OCI-LY1 (cell line): Measurements from ENCODE around the gene BMPR1B.
A peak's percentile ranks its signal among the peaks of the same experiment; 100 is the strongest.

Experiments used
- H2AFZ ChIP-seq: fragments of 200-600 bp; sonication (generic), shearing (Covaris generic); 2 replicates; pipeline ENCODE4 v1.6.0; 2014; ENCODE audit warnings: antibody characterized with exemption, mild to moderate bottlenecking, low read length
- H3F3A ChIP-seq: fragments of 200-600 bp; sonication (generic), shearing (Covaris generic); 2 replicates; pipeline ENCODE4 v1.6.0; 2014; ENCODE audit warnings: mild to moderate bottlenecking, antibody characterized with exemption, low read length, moderate library complexity; ENCODE audit not compliant: insufficient read depth
- H3K27ac ChIP-seq: fragments of 200-600 bp; sonication (generic); 2 replicates; pipeline ENCODE4 v1.5.1; 2014; ENCODE audit warnings: low read length, mixed run types, mild to moderate bottlenecking, low read depth; ENCODE audit not compliant: poor library complexity, severe bottlenecking
- H3K27me3 ChIP-seq: fragments of 200-600 bp; sonication (generic); 2 replicates; pipeline ENCODE4 v1.6.0; 2014; ENCODE audit warnings: antibody characterized with exemption, mild to moderate bottlenecking, low read length, moderate library complexity; ENCODE audit not compliant: insufficient read depth
- H3K36me3 ChIP-seq: fragments of 200-600 bp; sonication (generic); 2 replicates; pipeline ENCODE4 v1.6.1; 2014; ENCODE audit warnings: mild to moderate bottlenecking, antibody characterized with exemption, low read length, moderate library complexity, mixed read lengths; ENCODE audit not compliant: insufficient read depth
- H3K4me1 ChIP-seq: fragments of 200-600 bp; sonication (generic); 2 replicates; pipeline ENCODE4 v1.5.1; 2014; ENCODE audit warnings: mild to moderate bottlenecking, low read length, moderate library complexity; ENCODE audit not compliant: insufficient read depth, severe bottlenecking
- H3K4me2 ChIP-seq: fragments of 200-600 bp; sonication (generic), shearing (Covaris generic); 2 replicates; pipeline ENCODE4 v1.6.1; 2014; ENCODE audit warnings: low read length
- H3K4me3 ChIP-seq: fragments of 200-600 bp; sonication (generic); 2 replicates; pipeline ENCODE4 v1.5.1; 2014; ENCODE audit warnings: low read length, low read depth, mild to moderate bottlenecking, mixed read lengths; ENCODE audit not compliant: poor library complexity, severe bottlenecking
- H3K79me2 ChIP-seq: fragments of 200-600 bp; shearing (Covaris generic); 2 replicates; pipeline ENCODE4 v1.6.1; 2016; ENCODE audit warnings: mixed run types, low read length, mixed read lengths; ENCODE audit not compliant: insufficient read depth
- H3K9ac ChIP-seq: fragments of 200-600 bp; sonication (generic), shearing (Covaris generic); 2 replicates; pipeline ENCODE4 v1.6.1; 2014; ENCODE audit warnings: mild to moderate bottlenecking, low read length, mixed read lengths
- H3K9me2 ChIP-seq: fragments of 200-600 bp; sonication (generic), shearing (Covaris generic); 2 replicates; pipeline ENCODE4 v1.6.1; 2014; ENCODE audit warnings: low read depth, mild to moderate bottlenecking, low read length, mixed read lengths
- H3K9me3 ChIP-seq: fragments of 200-600 bp; shearing (Covaris generic); 2 replicates; pipeline ENCODE4 v1.6.1; 2014; ENCODE audit warnings: low read length, mixed read lengths
- H4K20me1 ChIP-seq: fragments of 200-600 bp; sonication (generic), shearing (Covaris generic); 2 replicates; pipeline ENCODE4 v1.6.0; 2016; ENCODE audit warnings: mild to moderate bottlenecking, low read length; ENCODE audit not compliant: insufficient read depth
- EZH2 ChIP-seq: fragments of 200-600 bp; sonication (generic), shearing (Covaris generic); IDR thresholded peaks from 2 replicates; pipeline ENCODE4 v1.8.0; 2017; ENCODE audit warnings: borderline replicate concordance, mixed run types, mild to moderate bottlenecking, antibody characterized with exemption, low read length, moderate library complexity, mixed read lengths
- TF ChIP-seq, protein P1 (sequence below): fragments of 200-600 bp; sonication (generic), shearing (Covaris generic); IDR thresholded peaks from 2 replicates; pipeline ENCODE4 v1.5.1; 2017; ENCODE audit warnings: mild to moderate bottlenecking, antibody characterized with exemption, low read length, moderate library complexity, mixed read lengths

The BMPR1B gene

DNA sequence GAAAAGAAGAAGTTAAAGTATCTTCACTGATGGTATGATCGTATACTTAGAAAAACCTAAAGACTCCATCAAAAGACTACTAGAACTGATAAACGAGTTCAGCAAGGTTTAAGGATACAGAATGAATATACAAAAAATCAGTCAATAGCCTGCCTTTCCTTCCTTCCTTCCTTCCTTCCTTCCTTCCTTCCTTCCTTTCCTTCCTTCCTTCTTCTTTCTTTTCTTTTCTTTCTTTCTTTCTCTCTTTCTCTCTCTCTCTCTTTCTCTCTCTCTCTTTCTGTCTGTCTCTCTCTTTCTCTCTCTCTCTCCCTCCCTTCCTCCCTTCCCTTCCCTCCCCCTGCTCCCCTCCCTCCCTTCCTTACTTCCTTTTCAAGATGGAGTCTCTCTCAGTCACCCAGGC lies 362.7 kb downstream of the BMPR1B start:
- H4K20me1 ChIP-seq = no peaks in the 10 kb centered on the region
- no peak overlapping the region for H3K4me2 ChIP-seq
- no peaks in the 10 kb centered on the region for H3K4me1 ChIP-seq
- no peaks in the 10 kb centered on the region for H3K79me2 ChIP-seq
- no peaks in the 10 kb centered on the region for H3K9me3 ChIP-seq
- H2AFZ ChIP-seq = no peak overlapping the region
- H3K27ac ChIP-seq = no peak overlapping the region
- H3K9ac ChIP-seq = no peak overlapping the region
- H3K4me3 ChIP-seq = no peak overlapping the region
- no peak for TF ChIP-seq EZH2
- TF ChIP-seq, protein P1, sequence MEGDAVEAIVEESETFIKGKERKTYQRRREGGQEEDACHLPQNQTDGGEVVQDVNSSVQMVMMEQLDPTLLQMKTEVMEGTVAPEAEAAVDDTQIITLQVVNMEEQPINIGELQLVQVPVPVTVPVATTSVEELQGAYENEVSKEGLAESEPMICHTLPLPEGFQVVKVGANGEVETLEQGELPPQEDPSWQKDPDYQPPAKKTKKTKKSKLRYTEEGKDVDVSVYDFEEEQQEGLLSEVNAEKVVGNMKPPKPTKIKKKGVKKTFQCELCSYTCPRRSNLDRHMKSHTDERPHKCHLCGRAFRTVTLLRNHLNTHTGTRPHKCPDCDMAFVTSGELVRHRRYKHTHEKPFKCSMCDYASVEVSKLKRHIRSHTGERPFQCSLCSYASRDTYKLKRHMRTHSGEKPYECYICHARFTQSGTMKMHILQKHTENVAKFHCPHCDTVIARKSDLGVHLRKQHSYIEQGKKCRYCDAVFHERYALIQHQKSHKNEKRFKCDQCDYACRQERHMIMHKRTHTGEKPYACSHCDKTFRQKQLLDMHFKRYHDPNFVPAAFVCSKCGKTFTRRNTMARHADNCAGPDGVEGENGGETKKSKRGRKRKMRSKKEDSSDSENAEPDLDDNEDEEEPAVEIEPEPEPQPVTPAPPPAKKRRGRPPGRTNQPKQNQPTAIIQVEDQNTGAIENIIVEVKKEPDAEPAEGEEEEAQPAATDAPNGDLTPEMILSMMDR = no peak
- no peaks in the 10 kb centered on the region for H3K9me2 ChIP-seq
- H3K36me3 ChIP-seq = no peaks in the 10 kb centered on the region
- no peaks in the 10 kb centered on the region for H3K27me3 ChIP-seq
- no peaks in the 10 kb centered on the region for H3F3A ChIP-seq

DNA sequence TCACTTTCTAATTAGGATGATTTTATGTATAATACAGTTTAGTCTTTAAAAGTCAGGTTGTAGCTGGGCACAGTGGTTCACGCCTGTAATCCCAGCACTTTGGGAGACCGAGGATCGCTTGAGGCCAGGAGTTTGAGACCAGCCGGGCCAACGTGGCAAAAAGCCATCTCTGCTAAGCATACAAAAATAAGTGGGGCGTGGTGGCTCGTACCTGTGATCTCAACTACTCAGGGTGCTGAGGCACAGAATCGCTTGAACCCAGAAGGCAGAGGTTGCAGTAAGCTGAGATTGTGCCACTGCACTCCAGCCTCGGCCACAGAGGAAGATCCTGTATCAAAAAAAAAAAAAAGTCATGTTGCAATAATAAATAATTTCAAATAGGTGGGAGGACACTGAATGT lies 364.2 kb downstream of the BMPR1B start:
- TF ChIP-seq EZH2 = no peak
- TF ChIP-seq, protein P1 = no peak
- H3K36me3 ChIP-seq = no peaks in the 10 kb centered on the region
- no peak overlapping the region for H3K4me3 ChIP-seq
- no peaks in the 10 kb centered on the region for H3K27me3 ChIP-seq
- H2AFZ ChIP-seq = no peak overlapping the region
- no peak overlapping the region for H3K4me2 ChIP-seq
- H3K9me3 ChIP-seq = no peaks in the 10 kb centered on the region
- H3F3A ChIP-seq = no peaks in the 10 kb centered on the region
- H3K27ac ChIP-seq = no peak overlapping the region
- no peaks in the 10 kb centered on the region for H3K79me2 ChIP-seq
- H3K4me1 ChIP-seq = no peaks in the 10 kb centered on the region
- H3K9me2 ChIP-seq = no peaks in the 10 kb centered on the region
- no peak overlapping the region for H3K9ac ChIP-seq
- H4K20me1 ChIP-seq = no peaks in the 10 kb centered on the region

DNA sequence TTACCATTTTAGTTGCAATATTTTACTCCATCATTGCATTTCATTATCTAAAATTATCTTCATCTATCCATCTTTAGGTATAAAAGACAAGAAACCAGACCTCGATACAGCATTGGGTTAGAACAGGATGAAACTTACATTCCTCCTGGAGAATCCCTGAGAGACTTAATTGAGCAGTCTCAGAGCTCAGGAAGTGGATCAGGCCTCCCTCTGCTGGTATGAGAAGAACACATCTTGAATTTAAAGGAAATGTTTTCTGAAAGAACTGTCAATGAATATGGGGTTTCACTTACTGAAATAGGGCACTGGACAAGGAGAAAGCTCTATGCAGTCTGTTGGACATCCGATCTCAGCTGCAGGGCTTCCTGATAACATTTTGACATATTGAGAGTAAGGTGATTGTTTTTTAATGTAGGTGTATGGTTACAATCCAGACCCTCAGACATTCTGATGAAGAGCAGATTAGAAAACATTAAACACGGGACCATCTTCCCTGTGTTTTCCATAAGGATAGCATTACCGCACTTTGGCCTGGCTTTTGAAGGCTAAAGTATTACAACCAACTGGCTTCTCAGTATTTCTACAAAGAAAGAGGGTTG lies 367.2 kb downstream of the BMPR1B start:
- Histone ChIP-seq H3F3A (no peaks in the 10 kb centered on the region), H3K27ac (no peak overlapping the region), H3K9me3 (no peaks in the 10 kb centered on the region), H3K36me3 (no peaks in the 10 kb centered on the region), H3K4me1 (no peaks in the 10 kb centered on the region), H2AFZ (no peak overlapping the region), H3K4me3 (no peak overlapping the region), H3K4me2 (no peak overlapping the region), H3K9ac (no peak overlapping the region), H3K9me2 (no peaks in the 10 kb centered on the region), H3K79me2 (no peaks in the 10 kb centered on the region), H3K27me3 (no peaks in the 10 kb centered on the region), H4K20me1 (no peaks in the 10 kb centered on the region)
- no peak for TF ChIP-seq EZH2
- TF ChIP-seq, protein P1 = peak; percentile 30; the same call in 1 of the 2 replicates
